Kidney (tissue), 14 donors: ENCODE data around the gene TLDC2. TPM values are rescaled to one million over a fixed set of nuclear protein-coding genes. Genes with fewer than 3 reads are reported as not detected.

Source experiments
- DNase-seq, 5 donors: peaks; one replicate each; pipeline ENCODE4 v3.0.0-alpha.2; 2013 to 2020
- FAIRE-seq: peaks from 2 replicates; lab custom pipeline; 2012; peaks lifted over from hg19 to GRCh38; lab: Jason Lieb, UNC
- H3K27ac ChIP-seq, 2 donors: one replicate each; pipeline ENCODE4 v1.7.0; 2013; ENCODE audit warnings: low read depth in 2 of 2, low read length in 2 of 2, inconsistent platforms in 1 of 2
- H3K27me3 ChIP-seq: one replicate; pipeline ENCODE4 v1.7.1; 2013; ENCODE audit warnings: low read length, inconsistent platforms; ENCODE audit not compliant: control insufficient read depth, insufficient read depth
- H3K36me3 ChIP-seq, 3 donors: one replicate each; pipeline versions ENCODE4 v1.7.0 to v1.7.1; 2013; ENCODE audit warnings: low read length in 3 of 3, control low read depth in 1 of 3, inconsistent platforms in 1 of 3; ENCODE audit not compliant: insufficient read depth in 3 of 3, control insufficient read depth in 2 of 3
- H3K4me1 ChIP-seq, 3 donors: one replicate each; pipeline versions ENCODE4 v1.7.0 to v1.7.1; 2013; ENCODE audit warnings: low read length in 3 of 3, inconsistent platforms in 1 of 3, low read depth in 1 of 3; ENCODE audit not compliant: control insufficient read depth in 2 of 3, insufficient read depth in 2 of 3
- H3K4me3 ChIP-seq, 3 donors: one replicate each; pipeline versions ENCODE4 v1.7.0 to v1.8.1; 2013; ENCODE audit warnings: low read length in 3 of 3, control low read depth in 1 of 3, inconsistent platforms in 1 of 3
- H3K9ac ChIP-seq, 3 donors: one replicate each; pipeline versions ENCODE4 v1.7.0 to v1.7.1; 2013; ENCODE audit warnings: low read length in 3 of 3, control low read depth in 1 of 3, inconsistent platforms in 1 of 3
- H3K9me3 ChIP-seq, 3 donors: one replicate each; pipeline versions ENCODE4 v1.7.0 to v1.7.1; 2013; ENCODE audit warnings: low read length in 3 of 3, control low read depth in 1 of 3, inconsistent platforms in 1 of 3; ENCODE audit not compliant: control insufficient read depth in 2 of 3, insufficient read depth in 1 of 3
- CTCF ChIP-seq: IDR thresholded peaks from 3 replicates; pipeline ENCODE4 v1.5.1; 2012; ENCODE audit warnings: mild to moderate bottlenecking, moderate library complexity, borderline replicate concordance; ENCODE audit not compliant: insufficient read depth; ENCODE audit errors: extremely low read depth
- intact Hi-C: fragments of 100-400 bp; cut with DNase I; formaldehyde crosslinking; loops from one replicate; pipeline ENCODE4 v1.11.1; 2022
- polyA plus RNA-seq: library from polyadenylated mRNA; stranded (reverse); fragments of 350-450 nt; fragmentation: Illumina TruSeq; extraction: RNeasy Lipid Tissue Mini Kit (QIAGEN cat#74804); gene quantifications from one replicate; pipeline ENCODE4 v1.2.3, GENCODE V29; 2014; ENCODE audit warnings: low read depth, low replicate concordance; ENCODE audit not compliant: insufficient read depth
- total RNA-seq: library from RNA; stranded (reverse); fragmentation: NEBNext Ultra II Directional; extraction: Animal tissue kit (Norgen Biotek cat#: 25700); gene quantifications from one replicate; pipeline ENCODE4 v1.2.1, GENCODE V29; 2021
- donor health status: control.
- donor health status: control.
- donor health status: control.
- donor health status: control.
- donor health status: control.
- donor health status: DM: yes; HTN: yes; CAD: no.
- donor health status: Normal renal cell carcinoma (clear cell type).

TLDC2 gene
- total and polyA plus RNA-seq, 2 donors from 2014 or later, result 2.3 to 8.5 TPM

DNA sequence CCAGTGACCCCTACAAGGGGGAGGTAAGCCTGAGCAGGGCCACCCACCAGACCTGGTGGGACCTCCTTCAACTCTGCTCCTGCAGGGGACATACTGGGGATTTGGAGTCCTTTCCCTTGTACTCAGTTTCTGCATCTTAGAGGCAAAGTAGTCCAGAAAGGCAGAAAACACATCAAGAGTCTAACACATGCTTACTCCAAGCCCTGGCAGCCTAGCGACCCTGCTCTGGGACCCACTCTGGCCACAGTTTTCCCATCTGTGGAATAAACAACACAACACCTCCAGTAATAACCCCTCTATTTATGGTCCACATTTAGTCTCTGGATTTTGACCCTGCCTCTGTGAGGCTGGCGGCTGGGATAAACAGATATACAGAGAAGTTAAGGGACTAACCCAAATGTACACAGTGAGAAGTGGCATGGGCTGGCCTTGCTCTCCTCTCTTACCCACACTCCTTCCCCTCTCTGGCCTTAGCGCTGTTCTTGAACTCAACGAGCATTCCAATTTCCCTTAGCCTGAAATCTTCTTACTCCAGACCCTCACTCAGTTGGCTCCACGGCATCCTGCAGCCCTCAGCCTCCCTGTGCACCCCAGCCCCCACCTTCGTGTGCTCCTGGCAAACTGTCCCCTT is 16.1 kb upstream of the TLDC2 start:
- Histone ChIP-seq H3K27ac (no peak overlapping the region), H3K36me3 (no peaks in the 10 kb centered on the region), H3K27me3 (no peaks in the 10 kb centered on the region), H3K9ac (no peak overlapping the region), H3K9me3 (no peaks in the 10 kb centered on the region), H3K4me1 (peaks cover 4 to 46% (median 17%) of the 10 kb centered on the region in 3 donors), H3K4me3 (no peak overlapping the region)
- DNase-seq, result no peak
- intact Hi-C loops, result no loop called here
- TF ChIP-seq CTCF, result no peak
- FAIRE-seq, result no peak

GRCh38 chr20:36860339-36860738 is 15.6 kb upstream of the TLDC2 start:
- Histone ChIP-seq H3K4me3 (no peak overlapping the region), H3K36me3 (no peaks in the 10 kb centered on the region), H3K9me3 (no peaks in the 10 kb centered on the region), H3K27me3 (no peaks in the 10 kb centered on the region), H3K4me1 (peaks cover 4 to 41% (median 17%) of the 10 kb centered on the region in 3 donors), H3K27ac (no peak overlapping the region), H3K9ac (no peak overlapping the region)
- no peak for TF ChIP-seq CTCF
- no peak for DNase-seq
- no peak for FAIRE-seq
- intact Hi-C loops, result no loop called here

DNA sequence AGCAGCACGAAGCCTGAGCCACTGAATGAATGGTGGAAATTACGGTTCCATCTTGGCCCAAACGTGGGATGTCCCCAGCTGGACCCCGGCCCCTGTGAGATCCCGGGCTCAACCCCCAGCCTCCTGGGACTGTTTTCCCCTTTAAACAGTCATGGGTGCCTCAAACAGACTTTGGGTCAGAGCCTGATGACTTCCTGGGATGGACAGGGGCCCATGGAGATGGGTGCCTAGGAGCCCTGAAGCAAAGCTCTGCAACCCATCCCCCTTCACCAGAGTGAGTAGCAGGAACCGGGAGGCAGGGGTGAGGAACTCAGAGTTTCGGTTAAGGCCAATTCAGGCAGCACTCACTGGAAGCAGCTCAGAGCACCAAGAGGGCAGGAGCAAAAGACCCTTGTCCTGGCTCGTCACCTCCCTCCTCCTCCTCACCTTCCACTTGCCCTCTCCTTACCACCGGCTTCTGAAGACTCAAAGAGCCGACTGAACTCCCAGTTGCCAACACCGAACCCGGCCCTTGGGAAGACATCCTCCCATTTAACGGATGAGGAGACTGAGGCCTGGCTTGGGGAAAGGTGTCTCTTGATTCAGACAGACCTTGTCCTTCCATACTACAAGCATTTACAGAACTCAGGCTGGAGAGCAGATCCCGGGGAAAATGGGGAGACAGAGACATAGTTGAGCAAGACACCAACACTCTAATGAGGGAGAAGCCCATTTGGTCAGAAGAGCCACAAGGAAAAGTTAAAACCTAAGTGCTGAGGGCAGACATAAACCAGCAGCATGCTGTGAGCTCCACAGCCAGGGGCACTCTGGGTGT is 14.9 kb upstream of the TLDC2 start:
- no peaks in the 10 kb centered on the region for H3K9me3 ChIP-seq
- no peaks in the 10 kb centered on the region for H3K27me3 ChIP-seq
- no peak overlapping the region for H3K27ac ChIP-seq
- H3K4me3 ChIP-seq, result peak overlapping the region; percentile 13 to 63 (median 53)
- DNase-seq, result no peak
- H3K4me1 ChIP-seq, result peaks cover 4 to 34% (median 11%) of the 10 kb centered on the region in 3 donors
- peak overlapping the region in 1 of 3 donors; percentile 71 for H3K9ac ChIP-seq
- intact Hi-C loops, result no loop called here
- no peak for TF ChIP-seq CTCF
- FAIRE-seq, result no peak
- no peaks in the 10 kb centered on the region for H3K36me3 ChIP-seq
